ENCODE results near the gene SEPTIN5. TPM values are rescaled to one million over a fixed set of nuclear protein-coding genes. Genes with fewer than 3 reads are reported as not detected.

Gene SEPTIN5
- total RNA-seq, 1 experiment from 2014 or later: 1.00 TPM

- Histone ChIP-seq H3K9me3 (no peaks in the 10 kb centered on the region), H3K36me3 (ENCODE audit: control insufficient read depth, insufficient read depth, low read length) (no peaks in the 10 kb centered on the region), H3K4me3 (ENCODE audit: low read depth, low read length) (no peak overlapping the region), H3K4me1 (no peaks in the 10 kb centered on the region), H3K27me3 (replicated peaks; ENCODE audit: control insufficient read depth, insufficient read depth, low read length) (no peaks in the 10 kb centered on the region)
- Mint-ChIP-seq H3K9me3 (ENCODE audit: unreplicated experiment) (no peaks in the 10 kb centered on the region), H3K36me3 (ENCODE audit: insufficient read depth, unreplicated experiment) (no peaks in the 10 kb centered on the region), H3K27ac (ENCODE audit: unreplicated experiment) (no peak overlapping the region), H3K4me3 (ENCODE audit: unreplicated experiment) (no peak overlapping the region), H3K27me3 (ENCODE audit: insufficient read depth, unreplicated experiment) (peaks cover 6% of the 10 kb centered on the region), H3K4me1 (ENCODE audit: low read depth, unreplicated experiment) (no peaks in the 10 kb centered on the region)
- CTCF ChIA-PET: no interaction called here
- intact Hi-C loops (cut with micrococcal nuclease; ENCODE audit: unreplicated experiment): loop anchor here (5.0 kb wide), 1 partner anchor 36 kb away; no protein-coding TSS in a partner anchor
- DNase-seq: no peak
- BruUV-seq (replicated peaks): no TSS peak
- no peak for TF ChIP-seq CTCF (IDR thresholded peaks at IDR 0.05; ENCODE audit: insufficient read depth in 1 of 2, low read depth in 1 of 2, low read length in 1 of 2, severe bottlenecking in 1 of 2, unreplicated experiment in 1 of 2)
- POLR2A ChIA-PET: no interaction called here
Observed at GRCh38 chr22:19680911-19681862, 33.1 kb upstream of the SEPTIN5 start.

GRCh38 chr22:19681863-19682245 lies 32.4 kb upstream of the SEPTIN5 start:
- intact Hi-C loops (cut with micrococcal nuclease; ENCODE audit: unreplicated experiment): loop anchor here (5.0 kb wide), 1 partner anchor 35 kb away; no protein-coding TSS in a partner anchor
- no peaks in the 10 kb centered on the region for H3K27me3 ChIP-seq (replicated peaks; ENCODE audit: control insufficient read depth, insufficient read depth, low read length)
- H3K4me3 ChIP-seq (ENCODE audit: low read depth, low read length): no peak overlapping the region
- no peaks in the 10 kb centered on the region for H3K9me3 Mint-ChIP-seq (ENCODE audit: unreplicated experiment)
- no peak for TF ChIP-seq CTCF (IDR thresholded peaks at IDR 0.05; ENCODE audit: insufficient read depth in 1 of 2, low read depth in 1 of 2, low read length in 1 of 2, severe bottlenecking in 1 of 2, unreplicated experiment in 1 of 2)
- ChIA-PET CTCF (no interaction called here), POLR2A (no interaction called here)
- H3K4me1 Mint-ChIP-seq (ENCODE audit: low read depth, unreplicated experiment): no peaks in the 10 kb centered on the region
- H3K36me3 ChIP-seq (ENCODE audit: control insufficient read depth, insufficient read depth, low read length): no peaks in the 10 kb centered on the region
- H3K27me3 Mint-ChIP-seq (ENCODE audit: insufficient read depth, unreplicated experiment): peaks cover 6% of the 10 kb centered on the region
- H3K4me3 Mint-ChIP-seq (ENCODE audit: unreplicated experiment): no peak overlapping the region
- no peaks in the 10 kb centered on the region for H3K4me1 ChIP-seq
- H3K27ac Mint-ChIP-seq (ENCODE audit: unreplicated experiment): no peak overlapping the region
- H3K9me3 ChIP-seq: no peaks in the 10 kb centered on the region
- DNase-seq: no peak
- no TSS peak for BruUV-seq (replicated peaks)
- H3K36me3 Mint-ChIP-seq (ENCODE audit: insufficient read depth, unreplicated experiment): no peaks in the 10 kb centered on the region

- Mint-ChIP-seq H3K27ac (ENCODE audit: unreplicated experiment) (no peak overlapping the region), H3K4me3 (ENCODE audit: unreplicated experiment) (no peak overlapping the region), H3K4me1 (ENCODE audit: low read depth, unreplicated experiment) (no peaks in the 10 kb centered on the region), H3K9me3 (ENCODE audit: unreplicated experiment) (no peaks in the 10 kb centered on the region), H3K36me3 (ENCODE audit: insufficient read depth, unreplicated experiment) (no peaks in the 10 kb centered on the region), H3K27me3 (ENCODE audit: insufficient read depth, unreplicated experiment) (peaks cover 3% of the 10 kb centered on the region)
- POLR2A ChIA-PET: no interaction called here
- CTCF ChIA-PET: no interaction called here
- no peak for DNase-seq
- Histone ChIP-seq H3K4me3 (ENCODE audit: low read depth, low read length) (no peak overlapping the region), H3K36me3 (ENCODE audit: control insufficient read depth, insufficient read depth, low read length) (no peaks in the 10 kb centered on the region), H3K9me3 (no peaks in the 10 kb centered on the region), H3K4me1 (peaks cover 1% of the 10 kb centered on the region; the same call in 1 of the 2 replicates), H3K27me3 (replicated peaks; ENCODE audit: control insufficient read depth, insufficient read depth, low read length) (no peaks in the 10 kb centered on the region)
- TF ChIP-seq CTCF (IDR thresholded peaks at IDR 0.05; ENCODE audit: insufficient read depth in 1 of 2, low read depth in 1 of 2, low read length in 1 of 2, severe bottlenecking in 1 of 2, unreplicated experiment in 1 of 2): no peak
- intact Hi-C loops (cut with micrococcal nuclease; ENCODE audit: unreplicated experiment): no loop called here
- BruUV-seq (replicated peaks): no TSS peak
Observed at GRCh38 chr22:19686946-19687345, 27.4 kb upstream of the SEPTIN5 start.

All from Caco-2 (cell line).